HFFc6 (cell line): ENCODE results near the gene KCNQ1. TPM values are rescaled to one million over a fixed set of nuclear protein-coding genes. Genes with fewer than 3 reads are reported as not detected.

ENCODE experiments used
- DNase-seq: peaks from one replicate; pipeline ENCODE4 v3.0.0-alpha.2; 2018
- H3K27ac Mint-ChIP-seq: 2 replicates; pipeline ENCODE4 v1.8.0; 2020; ENCODE audit warnings: mild to moderate bottlenecking, mixed read lengths
- H3K27me3 Mint-ChIP-seq: 2 replicates; pipeline ENCODE4 v1.8.0; 2021; ENCODE audit warnings: mild to moderate bottlenecking, moderate library complexity, mixed read lengths; ENCODE audit not compliant: insufficient read depth
- H3K36me3 Mint-ChIP-seq: 2 replicates; pipeline ENCODE4 v1.8.0; 2021; ENCODE audit warnings: low read depth, mixed read lengths
- H3K4me1 Mint-ChIP-seq: 2 replicates; pipeline ENCODE4 v1.8.0; 2020; ENCODE audit warnings: low read depth, mixed read lengths
- H3K4me3 Mint-ChIP-seq: 2 replicates; pipeline ENCODE4 v1.8.0; 2020; ENCODE audit warnings: mild to moderate bottlenecking, moderate library complexity, mixed read lengths
- H3K9me3 Mint-ChIP-seq: 2 replicates; pipeline ENCODE4 v1.8.0; 2020; ENCODE audit warnings: mild to moderate bottlenecking, mixed read lengths
- total RNA-seq, 6 experiments: library from RNA; stranded (reverse); fragmentation: NEBNext Ultra II Directional; extraction: Animal tissue kit (Norgen Biotek cat#: 25700); gene quantifications; 2 replicates in 1 of 6; 3 replicates in 5 of 6; pipeline ENCODE4 v1.2.3, GENCODE V29; 2021
- TF ChIP-seq, protein P1 (sequence below): fragments of 200-600 bp; sonication (generic); IDR thresholded peaks from 2 replicates; pipeline ENCODE4 v1.5.0; 2021; ENCODE audit warnings: antibody characterized with exemption, mild to moderate bottlenecking

Gene KCNQ1
- total RNA-seq, 6 experiments from 2014 or later = not detected

GRCh38 chr11:2791139-2791520, 346.3 kb downstream of the KCNQ1 start:
- Mint-ChIP-seq H3K27ac (no peak overlapping the region), H3K27me3 (peaks cover 41% of the 10 kb centered on the region), H3K36me3 (no peaks in the 10 kb centered on the region), H3K4me1 (no peaks in the 10 kb centered on the region), H3K4me3 (no peak overlapping the region), H3K9me3 (no peaks in the 10 kb centered on the region)
- TF ChIP-seq, protein P1, sequence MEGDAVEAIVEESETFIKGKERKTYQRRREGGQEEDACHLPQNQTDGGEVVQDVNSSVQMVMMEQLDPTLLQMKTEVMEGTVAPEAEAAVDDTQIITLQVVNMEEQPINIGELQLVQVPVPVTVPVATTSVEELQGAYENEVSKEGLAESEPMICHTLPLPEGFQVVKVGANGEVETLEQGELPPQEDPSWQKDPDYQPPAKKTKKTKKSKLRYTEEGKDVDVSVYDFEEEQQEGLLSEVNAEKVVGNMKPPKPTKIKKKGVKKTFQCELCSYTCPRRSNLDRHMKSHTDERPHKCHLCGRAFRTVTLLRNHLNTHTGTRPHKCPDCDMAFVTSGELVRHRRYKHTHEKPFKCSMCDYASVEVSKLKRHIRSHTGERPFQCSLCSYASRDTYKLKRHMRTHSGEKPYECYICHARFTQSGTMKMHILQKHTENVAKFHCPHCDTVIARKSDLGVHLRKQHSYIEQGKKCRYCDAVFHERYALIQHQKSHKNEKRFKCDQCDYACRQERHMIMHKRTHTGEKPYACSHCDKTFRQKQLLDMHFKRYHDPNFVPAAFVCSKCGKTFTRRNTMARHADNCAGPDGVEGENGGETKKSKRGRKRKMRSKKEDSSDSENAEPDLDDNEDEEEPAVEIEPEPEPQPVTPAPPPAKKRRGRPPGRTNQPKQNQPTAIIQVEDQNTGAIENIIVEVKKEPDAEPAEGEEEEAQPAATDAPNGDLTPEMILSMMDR = no peak
- DNase-seq = no peak

GRCh38 chr11:2791521-2792380, 346.9 kb downstream of the KCNQ1 start:
- Mint-ChIP-seq H3K9me3 (no peaks in the 10 kb centered on the region), H3K4me1 (no peaks in the 10 kb centered on the region), H3K27me3 (peaks cover 37% of the 10 kb centered on the region), H3K27ac (no peak overlapping the region), H3K4me3 (no peak overlapping the region), H3K36me3 (no peaks in the 10 kb centered on the region)
- TF ChIP-seq, protein P1 = no peak
- DNase-seq = no peak

- no peak for DNase-seq
- no peaks in the 10 kb centered on the region for H3K4me1 Mint-ChIP-seq
- H3K4me3 Mint-ChIP-seq = no peak overlapping the region
- no peaks in the 10 kb centered on the region for H3K9me3 Mint-ChIP-seq
- H3K27ac Mint-ChIP-seq = no peak overlapping the region
- TF ChIP-seq, protein P1 = no peak
- H3K36me3 Mint-ChIP-seq = no peaks in the 10 kb centered on the region
- H3K27me3 Mint-ChIP-seq = peaks cover 41% of the 10 kb centered on the region
Measured at GRCh38 chr11:2792381-2793250, 347.8 kb downstream of the KCNQ1 start.

GRCh38 chr11:2793701-2794045, 348.9 kb downstream of the KCNQ1 start:
- Mint-ChIP-seq H3K4me1 (no peaks in the 10 kb centered on the region), H3K36me3 (no peaks in the 10 kb centered on the region), H3K27me3 (peaks cover 45% of the 10 kb centered on the region), H3K9me3 (peaks cover 2% of the 10 kb centered on the region; the same call in 1 of the 2 replicates), H3K27ac (no peak overlapping the region), H3K4me3 (no peak overlapping the region)
- DNase-seq = no peak
- TF ChIP-seq, protein P1 = no peak

- Mint-ChIP-seq H3K9me3 (peaks cover 7% of the 10 kb centered on the region; the same call in 1 of the 2 replicates), H3K36me3 (no peaks in the 10 kb centered on the region), H3K27me3 (peaks cover 44% of the 10 kb centered on the region), H3K27ac (no peak overlapping the region), H3K4me1 (no peaks in the 10 kb centered on the region), H3K4me3 (no peak overlapping the region)
- no peak for DNase-seq
- TF ChIP-seq, protein P1 = no peak
Measured at GRCh38 chr11:2794046-2794967, 349.5 kb downstream of the KCNQ1 start.
